Fibroblast of skin of scalp (primary cell): ENCODE results near the gene CCL2. TPM values are rescaled to one million over a fixed set of nuclear protein-coding genes. Genes with fewer than 3 reads are reported as not detected.
"Not testable (repeated sequence)": the region's sequence is repeated elsewhere in the genome, so short reads cannot be mapped to it uniquely, and the experiment has no call there.

ENCODE experiments used
- DNase-seq: peaks from one replicate; pipeline ENCODE4 v3.0.0-alpha.2; 2013
- polyA plus RNA-seq, 2 experiments: library from polyadenylated mRNA; unstranded; fragments of 120-200 nt; gene quantifications; one replicate each; pipeline ENCODE4 v1.2.1, GENCODE V29; 2013; ENCODE audit not compliant: insufficient read length in 2 of 2

The CCL2 gene
- 27.4 TPM for polyA plus RNA-seq (2013, experiment 1 of 2; ENCODE audit: insufficient read length)
- polyA plus RNA-seq (2013, experiment 2 of 2; ENCODE audit: insufficient read length) = 33.5 TPM

DNA sequence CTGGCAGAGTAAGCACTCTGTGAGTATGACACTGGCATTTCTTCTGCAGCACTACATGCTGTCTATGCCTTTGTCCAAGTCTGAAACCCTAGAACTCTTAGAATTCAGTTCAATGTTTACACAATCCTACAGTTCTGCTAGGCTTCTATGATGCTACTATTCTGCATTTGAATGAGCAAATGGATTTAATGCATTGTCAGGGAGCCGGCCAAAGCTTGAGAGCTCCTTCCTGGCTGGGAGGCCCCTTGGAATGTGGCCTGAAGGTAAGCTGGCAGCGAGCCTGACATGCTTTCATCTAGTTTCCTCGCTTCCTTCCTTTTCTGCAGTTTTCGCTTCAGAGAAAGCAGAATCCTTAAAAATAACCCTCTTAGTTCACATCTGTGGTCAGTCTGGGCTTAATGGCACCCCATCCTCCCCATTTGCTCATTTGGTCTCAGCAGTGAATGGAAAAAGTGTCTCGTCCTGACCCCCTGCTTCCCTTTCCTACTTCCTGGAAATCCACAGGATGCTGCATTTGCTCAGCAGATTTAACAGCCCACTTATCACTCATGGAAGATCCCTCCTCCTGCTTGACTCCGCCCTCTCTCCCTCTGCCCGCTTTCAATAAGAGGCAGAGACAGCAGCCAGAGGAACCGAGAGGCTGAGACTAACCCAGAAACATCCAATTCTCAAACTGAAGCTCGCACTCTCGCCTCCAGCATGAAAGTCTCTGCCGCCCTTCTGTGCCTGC, at the start of gene CCL2:
Gene CCL2 (plus strand): TSS at position 635 of the 730 bp plus-strand sequence. CDS start 65 bp downstream, at position 700.
- peak; percentile 74 for DNase-seq

DNA sequence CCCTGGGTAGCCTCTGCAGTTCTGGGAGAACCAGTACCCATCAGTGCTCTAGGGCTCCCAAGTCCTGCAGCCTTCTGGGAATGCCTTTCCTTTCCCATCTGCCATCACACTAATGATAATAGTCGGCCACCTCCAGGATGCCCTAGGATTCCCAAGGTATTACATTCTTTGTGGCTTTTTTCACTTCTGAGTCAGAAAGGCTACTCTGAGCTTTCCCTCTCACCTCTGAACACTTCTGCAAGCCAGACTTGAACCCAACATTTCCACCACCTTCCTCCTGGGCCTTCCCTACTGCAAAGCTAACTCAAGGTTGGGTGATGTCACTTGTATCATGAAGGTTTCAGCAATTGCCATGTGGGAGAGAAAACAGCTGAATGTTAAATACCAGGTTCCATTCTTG, 49.7 kb upstream of the CCL2 start:
- DNase-seq = no peak

GRCh38 chr17:34206569-34206968, 48.5 kb upstream of the CCL2 start:
- DNase-seq = no peak

- DNase-seq = peak; percentile 4
Measured at GRCh38 chr17:34207572-34207971, 47.5 kb upstream of the CCL2 start.

DNA sequence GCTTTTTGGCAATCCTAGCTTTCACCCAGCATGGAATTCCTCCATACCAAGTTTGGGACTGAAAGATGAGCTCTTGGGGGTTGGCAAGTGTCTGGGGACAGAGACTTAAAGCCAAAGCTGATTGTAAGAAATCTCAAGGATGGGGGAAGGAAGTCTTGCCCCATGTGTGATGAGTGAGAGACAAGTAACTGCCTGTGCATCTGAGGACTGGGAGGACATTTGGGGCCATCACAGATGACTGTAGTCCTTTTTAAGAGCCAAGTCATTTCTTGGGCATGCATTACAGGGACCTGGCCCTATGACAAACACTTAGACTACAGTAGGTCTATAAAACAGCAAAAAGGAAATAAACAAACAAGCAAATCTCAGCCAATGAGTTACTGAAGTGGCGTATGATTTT, 36.3 kb upstream of the CCL2 start:
- no peak for DNase-seq

DNA sequence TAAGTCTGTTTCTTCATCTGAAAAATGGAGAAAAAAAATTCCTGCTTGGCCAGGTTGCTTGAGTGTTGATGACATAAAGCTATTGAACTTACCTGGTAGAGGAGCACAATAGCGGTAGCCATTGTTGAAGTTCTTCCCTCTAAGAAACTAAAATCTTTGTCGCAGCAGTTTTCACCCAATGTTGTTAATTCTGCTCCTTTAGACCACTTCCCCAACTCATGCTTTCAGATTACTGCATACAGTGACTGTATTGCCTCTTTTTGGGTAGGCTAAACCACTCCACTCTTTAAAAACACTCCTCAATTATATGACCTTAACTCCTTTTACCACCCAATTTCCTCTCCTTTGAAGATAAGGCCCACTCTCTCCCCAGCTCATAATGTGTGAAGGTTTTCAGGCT, 35.7 kb upstream of the CCL2 start:
- DNase-seq = no peak

DNA sequence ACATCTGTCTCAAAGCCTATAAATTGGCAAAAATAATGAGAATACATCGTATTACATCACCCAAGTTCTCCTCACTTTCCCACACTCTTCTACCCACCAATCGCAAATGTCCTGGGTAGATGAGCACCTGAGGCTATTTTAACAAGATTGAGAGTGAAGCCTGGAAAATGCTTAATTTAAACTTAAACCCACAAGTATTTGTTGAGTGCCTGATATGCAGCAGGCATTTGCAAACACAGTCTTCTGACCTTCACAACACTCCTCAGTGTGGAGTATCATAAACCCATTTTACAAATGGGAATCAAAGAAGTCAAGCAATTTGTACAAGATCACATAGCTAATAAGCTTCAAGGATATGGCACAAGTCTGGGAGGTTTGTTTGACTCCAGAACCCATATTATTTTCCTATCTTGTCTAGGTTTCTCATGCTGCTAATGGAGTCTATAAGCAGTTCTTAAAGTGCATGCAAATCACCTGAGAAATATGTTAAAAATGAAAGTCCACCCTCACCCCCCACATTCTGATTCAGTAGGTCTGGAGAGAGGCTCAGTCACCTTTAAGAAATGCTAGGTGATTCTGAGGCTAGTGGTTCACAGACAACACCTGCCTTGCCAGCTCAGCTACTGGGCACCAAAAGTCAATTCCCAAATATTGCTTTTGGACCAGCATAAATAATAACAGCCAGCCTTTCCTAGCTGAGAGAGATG, 34.9 kb upstream of the CCL2 start:
- no peak for DNase-seq

- no peak for DNase-seq
Measured at GRCh38 chr17:34220752-34221395, 34.2 kb upstream of the CCL2 start.

DNA sequence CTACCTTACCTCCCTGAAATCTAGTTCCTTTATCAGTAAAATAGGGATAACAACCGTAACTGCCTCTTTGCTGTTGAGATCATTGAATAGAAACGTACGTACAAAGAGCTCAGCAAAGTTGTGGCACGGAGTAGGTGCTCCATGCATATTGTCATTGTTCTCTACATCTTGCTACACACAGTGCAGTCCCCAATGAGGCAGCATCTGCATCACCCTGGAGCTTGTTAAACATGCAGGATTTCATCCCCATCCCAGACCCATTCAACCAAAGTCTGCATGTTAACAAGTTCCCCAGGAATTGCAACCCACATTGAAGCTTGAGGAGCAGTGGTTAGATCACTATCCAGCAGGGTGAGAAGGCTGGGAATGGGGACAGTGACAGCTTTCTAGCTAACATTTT, 33.7 kb upstream of the CCL2 start:
- no peak for DNase-seq

DNA sequence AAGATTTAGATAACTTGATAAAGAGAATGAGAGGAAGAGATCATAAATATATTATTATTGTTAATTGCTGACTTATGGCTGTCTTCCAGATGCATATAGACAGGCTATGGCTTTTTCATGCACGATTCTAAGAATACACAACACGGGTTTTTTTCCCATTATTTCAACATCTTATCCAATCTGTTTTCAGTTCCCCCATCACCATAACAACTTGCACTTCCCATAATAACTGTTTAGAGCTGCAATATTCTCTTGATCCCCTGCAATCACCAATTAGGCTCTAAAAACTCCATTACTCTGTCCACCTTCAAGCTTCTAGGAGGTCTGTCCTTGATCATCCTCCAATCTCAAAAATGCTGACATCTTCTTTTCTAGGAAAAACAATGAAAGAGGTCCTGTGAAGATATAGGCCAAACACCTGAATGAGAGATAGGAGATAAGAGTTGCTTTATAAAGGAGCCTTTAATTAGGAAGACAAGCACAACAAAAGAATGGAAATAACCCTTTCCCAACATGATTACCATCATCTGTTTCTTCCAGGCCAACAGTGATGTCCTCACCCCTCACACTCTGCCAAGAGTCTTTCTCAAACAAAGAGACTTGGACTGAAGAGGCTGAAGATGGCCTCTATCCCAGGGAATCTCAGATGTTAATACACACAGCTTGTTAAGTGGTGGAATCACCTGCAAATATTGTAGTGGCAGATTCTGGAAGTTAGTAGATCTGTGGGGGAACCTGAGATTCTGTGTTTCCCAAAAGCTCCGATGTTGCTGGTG, 32.2 kb upstream of the CCL2 start:
- no peak for DNase-seq

DNA sequence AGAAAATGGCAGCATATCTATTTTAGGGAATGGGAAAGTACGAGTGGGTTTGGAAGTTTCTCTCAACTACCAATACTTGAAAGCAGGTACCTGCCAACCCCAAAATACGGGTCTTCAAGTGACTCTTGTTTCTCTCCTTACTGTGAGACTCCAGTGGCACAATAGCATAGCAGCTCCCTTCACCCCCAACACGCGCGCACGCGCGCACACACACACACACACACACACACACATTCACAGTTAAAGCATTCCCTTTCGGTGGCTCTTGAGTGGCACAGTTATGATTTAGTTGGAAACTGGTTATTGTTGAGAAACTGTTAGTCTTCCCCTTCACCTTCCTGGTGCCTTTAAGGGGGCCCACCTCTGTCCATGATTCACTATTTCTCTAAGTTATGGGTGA, 30.0 kb upstream of the CCL2 start:
- DNase-seq = no peak

- DNase-seq = no peak
Measured at GRCh38 chr17:34226011-34226743, 28.9 kb upstream of the CCL2 start.

DNA sequence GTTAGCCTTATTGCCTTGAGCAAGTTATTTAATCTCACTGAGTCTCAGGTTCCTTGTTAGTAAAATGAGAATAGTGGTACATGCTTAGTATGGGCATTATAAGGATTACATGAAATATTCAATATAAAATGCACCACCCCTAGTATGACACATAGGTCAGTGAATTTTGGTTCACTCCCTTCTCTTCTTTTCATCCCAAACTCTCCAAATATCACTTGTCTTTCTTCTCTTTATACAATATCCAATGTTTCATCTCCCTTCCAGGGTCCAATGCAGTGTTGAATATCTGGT, 28.4 kb upstream of the CCL2 start:
- DNase-seq = no peak

- DNase-seq = not testable (repeated sequence)
Measured at GRCh38 chr17:34227293-34227692, 27.8 kb upstream of the CCL2 start.

DNA sequence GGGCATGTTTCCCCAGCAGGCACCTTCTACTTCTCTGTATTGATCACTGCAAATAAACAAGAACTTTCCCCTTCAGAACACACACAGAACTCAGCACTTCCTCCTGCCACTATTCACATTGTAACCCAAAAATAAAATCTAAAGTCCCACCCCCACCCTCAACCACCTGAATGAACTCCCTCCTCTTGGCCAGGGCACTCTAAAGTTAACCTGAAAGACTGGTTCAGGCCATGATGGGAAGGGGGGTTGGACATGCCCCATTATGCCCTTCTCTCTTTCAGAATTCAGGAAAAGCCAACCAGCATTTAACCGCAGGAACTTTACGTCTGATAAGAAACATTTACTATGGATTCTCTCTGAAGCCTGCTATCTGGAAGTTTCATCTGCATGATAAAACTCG, 27.4 kb upstream of the CCL2 start:
- DNase-seq = no peak

DNA sequence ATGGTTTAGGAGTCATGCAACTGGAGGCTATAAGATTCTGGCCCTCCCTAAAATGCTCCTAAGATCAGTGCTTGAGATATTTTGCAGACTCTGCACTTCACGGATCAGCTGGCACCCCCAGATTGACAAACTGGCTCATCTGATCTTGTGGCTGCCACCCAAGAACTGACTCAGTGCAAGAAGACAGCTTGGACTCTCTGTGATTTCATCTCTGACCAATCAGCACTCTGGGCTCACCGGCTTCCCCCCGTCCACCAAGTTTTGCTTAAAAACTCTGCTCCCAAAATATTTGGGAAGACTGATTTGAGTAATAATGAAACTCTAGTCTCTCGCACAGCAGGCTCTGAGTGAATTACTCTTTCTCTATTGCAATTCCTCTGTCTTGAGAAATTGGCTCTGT, 26.3 kb upstream of the CCL2 start:
- DNase-seq = no peak

- DNase-seq = no peak
Measured at GRCh38 chr17:34230342-34230741, 24.7 kb upstream of the CCL2 start.

- DNase-seq = no peak
Measured at GRCh38 chr17:34234616-34235015, 20.5 kb upstream of the CCL2 start.

- DNase-seq = no peak
Measured at GRCh38 chr17:34235389-34236028, 19.6 kb upstream of the CCL2 start.

DNA sequence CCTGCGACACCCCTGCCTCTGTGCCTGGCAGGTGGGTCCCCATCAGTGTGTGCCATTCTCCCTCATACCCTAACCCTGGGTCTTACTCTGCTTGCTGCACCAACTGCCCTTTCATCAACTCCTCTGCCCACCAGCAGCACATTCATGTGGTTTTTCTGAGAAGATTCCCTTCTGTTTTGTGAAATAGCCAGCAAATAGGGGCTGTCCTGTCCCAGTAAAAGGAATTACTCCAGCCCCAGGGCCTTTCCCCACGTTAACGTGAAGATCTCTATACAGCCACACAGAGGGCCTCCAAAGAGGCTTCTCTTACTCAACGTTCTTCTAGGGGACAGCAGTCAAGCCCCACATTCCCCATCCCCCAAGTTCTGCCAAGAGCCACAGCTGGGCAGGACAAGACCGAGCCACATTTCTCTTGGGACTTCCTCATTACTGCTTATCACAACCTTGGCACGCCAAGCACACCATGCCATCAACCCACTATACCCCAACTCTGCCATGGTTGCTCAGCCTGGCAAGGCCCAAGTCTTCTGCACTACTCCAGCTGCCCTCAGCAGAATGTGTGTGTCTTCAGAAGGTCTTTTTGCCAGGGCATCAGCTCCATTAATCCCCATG, 18.7 kb upstream of the CCL2 start:
- no peak for DNase-seq

- no peak for DNase-seq
Measured at GRCh38 chr17:34237458-34237857, 17.6 kb upstream of the CCL2 start.
